Renal cortex interstitium (tissue), 11 donors: Measurements from ENCODE around the gene TRAFD1. TPM values are rescaled to one million over a fixed set of nuclear protein-coding genes. Genes with fewer than 3 reads are reported as not detected.

Experiments
- DNase-seq, 11 donors: peaks; one replicate each; pipeline ENCODE4 v3.0.0-alpha.2; 2013; ENCODE audit warnings: low read depth in 9 of 11, low spot score in 4 of 11; ENCODE audit errors: extremely low read depth in 1 of 11
- polyA plus RNA-seq, 3 donors: library from polyadenylated mRNA; unstranded; fragments of 120-200 nt; gene quantifications; one replicate each; pipeline ENCODE4 v1.2.1, GENCODE V29; 2013; ENCODE audit not compliant: insufficient read length in 3 of 3

Gene TRAFD1
- polyA plus RNA-seq, 3 donors: 35.0 to 42.2 (median 39.0) TPM

GRCh38 chr12:112168561-112168971 lies 43.2 kb downstream of the TRAFD1 start:
- no peak for DNase-seq

GRCh38 chr12:112169161-112169872 lies 44.0 kb downstream of the TRAFD1 start:
- DNase-seq: no peak

- DNase-seq: no peak
These were observed 44.6 kb downstream of the TRAFD1 start for GRCh38 chr12:112169966-112170365.

GRCh38 chr12:112170376-112170775 lies 45.0 kb downstream of the TRAFD1 start:
- no peak for DNase-seq

- no peak for DNase-seq
These were observed 45.7 kb downstream of the TRAFD1 start for GRCh38 chr12:112170971-112171596.

- no peak for DNase-seq
These were observed 47.4 kb downstream of the TRAFD1 start for GRCh38 chr12:112172556-112173324.

GRCh38 chr12:112175361-112176155 lies 50.2 kb downstream of the TRAFD1 start:
- no peak for DNase-seq

GRCh38 chr12:112176321-112177010 lies 51.1 kb downstream of the TRAFD1 start:
- no peak for DNase-seq

GRCh38 chr12:112178796-112179195 lies 53.4 kb downstream of the TRAFD1 start:
- no peak for DNase-seq

- DNase-seq: no peak
These were observed 54.0 kb downstream of the TRAFD1 start for GRCh38 chr12:112179341-112179740.

- no peak for DNase-seq
These were observed 54.6 kb downstream of the TRAFD1 start for GRCh38 chr12:112179916-112180315.

GRCh38 chr12:112180422-112180821 lies 55.1 kb downstream of the TRAFD1 start:
- DNase-seq: no peak

- no peak for DNase-seq
These were observed 57.1 kb downstream of the TRAFD1 start for GRCh38 chr12:112182499-112182898.

- no peak for DNase-seq
These were observed 58.0 kb downstream of the TRAFD1 start for GRCh38 chr12:112183141-112184021.

- DNase-seq: no peak
These were observed 58.9 kb downstream of the TRAFD1 start for GRCh38 chr12:112184056-112184887.

- no peak for DNase-seq
These were observed 59.9 kb downstream of the TRAFD1 start for GRCh38 chr12:112185093-112185923.
